GM12864 (cell line): ENCODE data around the gene LILRA2.

Experiments used
- DNase-seq: peaks from one replicate; pipeline ENCODE4 v3.0.0-alpha.2; 2011; ENCODE audit warnings: low read depth
- H3K4me3 ChIP-seq: 2 replicates; pipeline ENCODE4 v1.5.1; 2011; ENCODE audit warnings: mild to moderate bottlenecking, low read depth, low read length, control low read depth
- CTCF ChIP-seq: IDR thresholded peaks from 2 replicates; pipeline ENCODE4 v1.5.1; 2011; ENCODE audit warnings: low read depth, mild to moderate bottlenecking, moderate library complexity, low read length, control low read depth, inconsistent platforms; ENCODE audit errors: missing control alignments

Gene LILRA2

GRCh38 chr19:54638683-54639082, 65.1 kb downstream of the LILRA2 start:
- no peak overlapping the region for H3K4me3 ChIP-seq
- no peak for TF ChIP-seq CTCF
- no peak for DNase-seq
